GM18858 (cell line): ENCODE measurements around the gene RFX1.
"Not testable (repeated sequence)": the region's sequence is repeated elsewhere in the genome, so short reads cannot be mapped to it uniquely, and the experiment has no call there.

Experiments
- ATAC-seq: cut with Tn5 transposase; IDR thresholded peaks from one replicate; pipeline ENCODE4 v1.9.1; 2021; ENCODE audit not compliant: unreplicated experiment

RFX1 gene

DNA sequence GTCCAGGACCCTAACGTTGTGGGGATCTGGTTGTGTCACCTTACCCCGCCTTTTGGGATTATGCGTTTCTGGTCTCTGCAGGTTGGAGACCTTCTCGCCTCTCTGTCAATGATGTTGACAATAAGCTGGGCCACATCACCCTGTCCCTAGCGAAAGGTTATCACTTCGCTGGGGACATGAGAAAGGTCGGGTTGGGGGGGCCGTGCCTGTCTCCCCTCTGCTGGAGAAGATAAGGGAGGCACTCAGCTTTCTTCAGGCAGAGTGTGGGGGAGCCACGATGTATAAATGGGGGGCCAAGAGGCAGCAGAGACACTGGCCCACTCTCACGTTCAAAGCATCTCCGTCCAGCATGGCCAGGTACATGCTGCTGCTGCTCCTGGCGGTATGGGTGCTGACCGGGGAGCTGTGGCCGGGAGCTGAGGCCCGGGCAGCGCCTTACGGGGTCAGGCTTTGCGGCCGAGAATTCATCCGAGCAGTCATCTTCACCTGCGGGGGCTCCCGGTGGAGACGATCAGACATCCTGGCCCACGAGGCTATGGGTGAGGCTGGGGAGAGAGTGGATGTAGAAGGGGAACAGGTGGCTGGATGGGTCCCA is 21.8 kb upstream of the RFX1 start, which contains the start of gene RLN3:
Gene RLN3 (plus strand): TSS at position 293 of the 595 bp plus-strand sequence. CDS start 57 bp downstream, at position 350.
- no peak for ATAC-seq

DNA sequence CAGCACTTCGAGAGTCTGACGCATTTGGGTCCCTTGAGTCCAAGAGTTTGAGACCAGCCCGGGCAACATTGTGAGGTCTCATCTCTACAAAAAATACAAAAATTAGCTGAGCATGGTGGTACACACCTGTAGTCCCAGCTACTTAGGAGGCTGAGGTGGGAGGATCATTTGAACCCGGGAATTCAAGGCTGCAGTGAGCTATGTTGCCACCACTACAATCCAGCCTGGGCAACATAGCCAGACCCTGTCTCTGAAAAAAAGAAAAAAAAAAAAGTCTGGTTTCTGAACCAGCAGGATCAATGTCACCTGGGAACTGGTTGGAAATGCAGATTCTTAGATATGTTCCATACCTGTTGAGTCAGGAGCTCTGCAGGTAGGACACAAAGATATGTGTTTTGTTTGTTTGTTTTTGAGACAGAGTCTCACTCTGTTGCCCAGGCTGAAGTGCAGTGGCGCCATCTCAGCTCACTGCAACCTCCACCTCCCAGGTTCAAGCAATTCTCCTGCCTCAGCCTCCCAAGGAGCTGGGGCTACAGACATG is 20.6 kb upstream of the RFX1 start:
- ATAC-seq = not testable (repeated sequence)

DNA sequence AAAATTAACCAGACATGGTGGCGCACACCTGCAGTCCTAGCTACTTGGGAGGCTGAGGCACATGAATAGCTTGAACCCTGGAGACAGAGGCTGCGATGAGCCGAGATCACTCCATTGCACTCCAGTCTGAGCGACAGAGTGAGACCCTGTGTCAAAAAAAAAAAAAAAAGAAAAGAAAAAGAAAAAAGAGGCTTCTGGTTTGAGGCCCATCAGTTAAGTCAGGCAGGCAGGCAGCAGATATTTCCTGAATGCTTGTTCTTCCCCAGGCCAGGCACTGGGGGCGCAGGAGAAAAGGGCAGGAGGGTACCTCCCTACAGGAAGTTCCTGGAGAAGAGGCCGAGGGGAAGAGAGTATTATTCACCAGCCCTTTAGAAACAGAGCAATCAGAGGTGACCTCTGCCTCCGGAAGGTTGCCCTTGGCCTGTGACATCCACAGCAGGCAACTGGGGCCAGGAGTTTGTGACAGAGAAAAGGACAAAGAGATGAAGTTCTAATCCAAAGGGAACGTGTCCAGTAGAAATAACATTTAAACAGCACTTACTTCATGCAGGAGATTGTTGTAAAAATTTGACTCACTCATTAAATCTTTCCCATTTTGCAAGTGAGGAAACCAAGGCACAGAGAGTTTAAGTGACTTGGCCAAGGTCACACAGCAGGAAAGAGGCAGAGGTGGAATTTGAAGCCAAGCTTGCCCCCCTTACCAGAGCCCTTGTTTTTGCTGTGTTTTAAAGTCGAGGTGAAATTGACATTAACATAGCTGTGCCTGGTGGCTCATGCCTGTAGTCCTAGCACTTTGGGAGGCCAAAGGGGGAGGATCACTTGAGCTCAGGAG is 17.5 kb upstream of the RFX1 start:
- ATAC-seq = no peak

DNA sequence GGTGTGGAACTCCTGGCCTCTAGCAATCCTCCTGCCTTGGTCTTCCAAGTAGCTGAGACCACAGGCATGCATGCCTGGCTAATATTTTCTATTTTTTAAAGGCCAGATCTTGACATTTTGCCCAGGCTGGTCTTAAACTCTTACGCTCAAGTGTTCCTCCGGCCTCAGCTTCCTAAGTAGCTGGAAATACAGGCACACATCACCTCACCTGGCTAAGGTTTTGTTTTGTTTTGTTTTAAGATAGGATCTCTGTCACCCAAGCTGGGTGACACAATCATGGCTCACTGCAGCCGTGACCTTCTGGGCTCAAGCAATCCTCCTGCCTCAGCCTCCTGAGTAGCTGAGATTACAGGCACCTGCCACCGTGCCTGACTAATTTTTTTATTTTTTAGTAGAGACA is 16.3 kb upstream of the RFX1 start:
- ATAC-seq = no peak

DNA sequence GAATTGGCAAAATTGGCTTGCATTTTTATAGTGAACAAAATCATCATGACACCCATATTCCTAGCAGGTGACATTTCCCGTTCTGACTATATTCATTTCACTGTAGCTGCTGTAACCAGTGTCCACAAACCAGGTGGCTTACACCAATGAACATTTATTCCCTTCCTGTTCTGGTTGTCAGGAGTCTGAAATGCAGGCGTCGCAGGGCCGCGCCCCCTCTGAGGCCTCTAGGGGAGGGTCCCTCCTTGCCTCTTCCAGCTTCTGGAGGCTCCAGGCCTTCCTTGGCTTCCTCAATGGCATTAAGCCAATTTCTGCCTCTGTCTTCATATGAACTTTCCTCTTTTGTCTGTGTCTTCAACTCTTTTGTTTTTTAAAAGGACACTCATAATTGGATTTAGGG is 15.4 kb upstream of the RFX1 start:
- ATAC-seq = no peak

DNA sequence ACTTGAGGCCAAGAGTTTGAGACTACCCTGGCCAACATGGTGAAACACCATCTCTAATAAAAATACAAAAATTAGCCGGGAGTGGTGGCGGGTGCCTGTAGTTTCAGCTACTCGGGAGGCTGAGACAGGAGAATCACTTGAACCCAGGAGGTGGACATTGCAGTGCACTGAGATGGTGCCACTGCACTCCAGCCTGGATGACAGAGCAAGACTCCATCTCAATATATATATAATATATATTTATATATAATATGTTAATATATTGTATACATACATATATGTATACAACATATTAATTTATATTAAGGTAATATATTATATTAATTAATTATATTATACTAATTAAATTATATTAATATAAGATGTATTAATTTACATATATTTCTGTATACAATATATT is 13.6 kb upstream of the RFX1 start:
- ATAC-seq = not testable (repeated sequence)

DNA sequence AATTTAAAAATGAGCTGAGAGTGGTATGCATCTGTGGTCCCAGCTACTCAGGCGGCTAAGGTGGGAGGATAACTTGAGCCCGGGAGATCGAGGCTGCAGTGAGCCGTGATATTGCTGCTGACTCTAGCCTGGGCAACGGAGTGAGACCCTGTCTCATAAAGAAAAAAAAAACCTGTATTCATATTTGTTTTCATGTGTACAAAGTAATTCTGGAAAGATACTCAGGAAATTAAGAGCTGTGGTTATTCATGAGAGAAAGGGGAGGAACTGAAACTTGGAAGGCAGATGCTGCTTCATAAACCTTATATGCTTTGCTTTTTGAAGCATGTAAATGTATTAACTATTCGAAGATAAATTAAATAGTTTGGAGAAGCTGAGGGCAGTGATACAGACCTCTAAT is 13.0 kb upstream of the RFX1 start:
- ATAC-seq = no peak

DNA sequence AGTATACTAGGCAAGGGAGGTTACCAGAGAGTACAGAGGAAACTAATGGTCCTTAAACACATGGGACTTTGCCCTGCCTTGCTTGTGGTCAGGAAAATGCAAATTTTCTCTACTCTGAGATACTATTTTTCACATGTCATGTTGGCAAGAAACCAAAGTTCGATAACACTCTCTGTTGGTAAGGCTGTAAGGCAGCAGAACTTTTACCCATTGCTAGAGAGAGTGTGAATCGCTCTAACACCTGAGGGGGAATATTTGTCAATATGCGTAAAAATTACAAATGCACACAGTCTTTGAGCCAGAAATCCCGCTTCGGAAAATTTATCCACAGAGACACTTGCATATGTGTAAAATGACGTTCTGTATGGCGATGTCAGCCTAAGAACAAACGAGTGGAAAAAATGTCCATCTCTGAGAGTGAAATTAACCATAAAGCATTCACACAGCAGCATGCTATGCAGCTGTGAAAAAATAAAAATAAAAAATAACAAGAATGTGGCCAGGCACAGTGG is 9.5 kb upstream of the RFX1 start:
- peak; percentile 76 for ATAC-seq

DNA sequence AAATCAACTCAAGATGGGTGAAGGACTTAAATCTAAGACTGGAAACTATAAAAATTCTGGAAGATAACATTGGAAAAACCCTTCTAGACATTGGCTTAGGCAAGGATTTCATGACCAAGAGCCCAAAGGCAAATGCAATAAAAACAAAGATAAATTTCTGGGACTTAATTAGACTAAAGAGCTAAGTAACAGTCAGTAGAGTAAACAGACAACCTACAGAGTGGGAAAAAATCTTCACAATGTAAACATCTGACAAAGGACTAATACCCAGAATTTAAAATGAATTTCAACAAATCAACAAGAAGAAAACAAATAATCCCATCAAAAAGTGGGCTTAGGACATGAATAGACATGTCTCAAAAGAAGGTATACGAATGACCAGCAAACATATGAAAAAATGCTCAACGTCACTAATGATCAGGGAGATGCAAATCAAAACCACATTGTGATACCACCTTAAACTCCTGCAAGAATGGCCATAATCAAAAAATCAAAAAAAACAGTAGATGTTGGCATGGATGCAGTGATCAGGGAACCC is 6.3 kb upstream of the RFX1 start:
- ATAC-seq = no peak

DNA sequence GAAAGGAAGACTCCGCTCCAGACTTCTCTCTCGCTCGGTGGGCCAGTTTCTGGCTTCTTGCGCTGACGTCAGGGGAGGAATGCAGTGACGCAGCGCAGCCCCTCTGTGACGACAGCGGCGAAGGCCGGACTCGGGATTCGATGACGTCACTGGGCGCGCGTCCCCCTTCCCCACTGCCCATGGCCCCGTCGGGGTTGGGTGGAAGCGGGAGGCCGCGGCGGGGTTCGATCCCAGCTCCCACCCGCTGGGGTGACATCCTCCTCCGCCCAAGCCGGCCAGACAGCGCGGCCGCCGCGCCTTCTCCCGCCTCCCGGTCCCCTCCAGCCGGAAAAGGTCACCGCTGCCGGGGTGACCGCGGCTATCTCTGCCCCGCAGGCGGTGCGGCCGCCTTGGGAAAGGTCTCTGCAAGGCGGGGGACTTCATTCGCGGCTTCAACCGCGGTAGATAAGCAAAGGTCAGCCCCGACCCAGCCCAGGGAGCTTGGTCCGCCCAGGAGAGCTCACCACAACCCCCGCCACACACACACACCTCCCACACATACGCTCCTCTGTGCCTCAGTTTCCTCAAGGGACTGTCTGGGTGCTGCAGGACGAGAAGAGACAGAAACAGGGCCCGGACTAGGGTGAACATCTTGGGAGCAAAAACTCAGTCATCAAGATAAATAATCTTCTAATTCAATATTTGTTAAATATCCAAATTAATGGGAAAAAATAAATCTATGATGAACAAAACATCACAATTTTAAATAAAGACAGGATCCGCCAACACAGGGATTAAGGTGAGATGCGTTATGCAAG is 844 bp upstream of the RFX1 start:
- peak; percentile 24 for ATAC-seq

DNA sequence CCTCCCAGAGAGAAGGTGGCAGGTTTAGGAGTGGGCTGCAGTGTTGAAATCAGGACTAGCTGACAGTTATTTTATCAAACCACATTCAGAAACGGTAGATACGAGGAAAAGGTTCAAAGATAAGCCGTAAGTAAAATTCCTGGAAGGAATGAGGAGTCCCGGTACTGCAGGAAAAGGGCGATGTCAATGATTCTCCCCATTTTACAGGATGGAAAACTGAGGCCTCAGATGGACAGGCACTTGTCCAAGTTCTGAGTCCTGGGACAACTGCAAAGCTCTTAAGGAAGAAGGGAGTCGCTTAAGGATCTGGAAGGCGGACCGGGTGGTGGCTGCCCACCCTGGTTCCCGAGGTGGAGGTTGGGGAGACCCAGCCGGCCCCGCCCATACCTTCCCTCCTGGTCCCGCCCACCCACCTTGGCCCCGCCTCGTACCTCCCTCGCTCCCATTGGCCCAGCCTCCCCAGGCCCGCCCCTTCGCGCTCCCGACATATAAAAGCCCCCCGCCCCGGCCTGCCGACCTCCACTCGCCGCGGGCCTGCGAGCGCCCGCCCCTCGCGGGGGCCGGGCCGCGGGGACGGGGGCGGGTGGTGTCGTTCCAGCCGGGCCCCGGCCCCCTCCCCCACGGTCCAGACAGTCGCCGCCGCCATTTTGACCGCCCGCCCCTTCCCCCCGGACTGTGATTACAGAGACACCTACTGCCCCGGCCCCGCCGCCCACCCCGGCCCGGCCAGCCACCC is 603 bp downstream of the RFX1 start:
- ATAC-seq = no peak

DNA sequence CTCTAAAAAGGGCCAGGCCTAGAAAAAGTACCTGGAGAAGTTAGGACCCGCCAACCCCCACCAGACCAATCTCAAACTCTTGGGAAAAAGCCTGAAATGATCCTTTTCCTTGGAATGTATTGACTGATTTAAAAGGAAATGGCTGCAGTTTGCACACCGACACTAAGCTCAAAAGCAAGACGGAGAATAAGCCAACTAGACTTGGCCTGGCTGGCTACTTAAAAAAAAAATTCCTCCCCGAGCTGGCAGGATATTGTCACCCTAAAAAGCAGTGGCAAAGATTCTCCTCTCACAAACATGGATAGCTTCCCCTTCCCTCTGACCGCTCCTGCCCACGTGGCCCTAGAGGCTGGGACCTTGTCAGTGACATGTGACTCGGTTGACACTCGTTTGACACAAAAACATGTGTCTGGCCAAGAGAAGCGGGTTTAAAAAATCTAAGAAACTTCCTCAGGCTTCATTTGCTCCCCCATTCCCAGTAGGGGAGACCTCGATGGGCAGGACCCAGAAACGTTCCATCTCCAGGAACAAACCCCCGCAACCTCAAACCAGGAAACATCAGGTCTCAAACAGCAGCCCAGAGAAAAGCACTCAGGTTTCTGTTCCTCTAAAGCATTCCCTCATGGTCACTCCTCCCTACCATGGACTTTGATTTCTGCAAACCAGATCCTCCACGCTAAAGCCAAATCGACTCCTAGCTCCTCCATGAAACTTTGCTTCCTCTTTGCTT is 1.3 kb downstream of the RFX1 start:
- no peak for ATAC-seq

DNA sequence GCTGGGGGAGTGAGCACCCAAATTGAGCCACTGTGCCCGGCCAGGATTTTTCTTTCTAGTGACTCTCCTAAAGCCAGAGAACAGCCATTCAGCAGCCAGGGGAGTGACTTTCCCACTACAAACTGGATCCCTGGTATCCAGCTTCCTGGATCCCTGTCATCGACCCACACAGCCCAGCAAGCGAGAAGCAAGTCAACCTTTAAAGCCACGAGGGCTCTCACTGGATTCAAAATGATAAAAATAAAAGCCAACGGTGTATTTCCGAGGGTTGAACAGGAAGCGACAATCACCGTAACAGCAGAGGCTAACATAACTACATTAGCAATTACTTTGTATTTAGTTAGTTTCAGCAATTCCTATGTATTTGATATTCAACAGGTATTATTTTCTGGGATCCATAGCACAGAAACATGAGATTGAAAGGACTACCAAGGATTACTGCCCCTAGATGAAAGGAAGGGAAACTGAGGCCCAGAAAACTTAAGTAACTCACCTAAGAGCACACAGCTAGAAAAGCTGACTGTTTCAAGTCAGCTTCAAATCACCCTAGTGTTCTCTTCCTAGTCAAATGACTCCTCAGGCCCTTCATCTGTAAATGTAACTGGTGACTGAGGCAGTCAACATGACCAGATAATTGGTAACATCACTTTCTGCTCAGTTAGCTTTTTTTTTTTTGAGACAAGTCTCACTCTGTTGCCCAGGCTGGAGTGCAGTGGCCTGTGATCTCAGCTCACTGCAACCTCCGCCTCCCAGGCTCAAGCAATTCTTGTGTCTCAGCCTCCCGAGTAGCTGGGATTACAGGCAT is 2.7 kb downstream of the RFX1 start:
- no peak for ATAC-seq

DNA sequence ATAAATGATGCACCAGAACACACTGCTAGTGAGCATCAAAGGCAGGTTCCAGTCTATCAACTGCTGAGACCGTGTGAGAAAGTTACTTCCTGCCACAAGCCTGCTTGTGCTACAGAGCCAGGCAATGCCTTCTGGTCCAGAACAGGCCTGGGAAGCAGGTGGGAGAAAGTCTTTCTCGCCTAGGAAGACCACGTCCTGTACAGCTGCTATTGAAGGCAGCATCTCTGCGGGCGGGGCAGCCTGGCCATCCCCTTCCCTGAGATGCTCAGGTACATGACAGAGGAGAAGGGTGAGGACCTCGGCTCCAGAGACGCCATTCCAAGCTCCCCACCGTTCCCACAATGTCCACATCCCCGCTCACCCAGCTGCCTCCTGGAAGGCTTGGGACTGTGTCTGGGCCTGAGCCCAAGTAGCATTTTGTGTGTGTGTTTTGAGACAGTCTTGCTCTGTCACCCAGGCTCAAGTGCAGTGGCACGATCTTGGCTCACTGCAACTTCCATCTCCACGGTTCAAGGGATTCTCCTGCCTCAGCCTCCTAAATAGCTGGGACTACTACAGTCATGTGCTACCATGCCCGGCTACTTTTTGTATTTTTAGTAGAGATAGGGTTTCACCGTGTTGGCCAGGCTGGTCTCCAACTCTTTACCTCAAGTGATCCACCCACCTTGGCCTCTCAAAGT is 3.4 kb downstream of the RFX1 start:
- no peak for ATAC-seq

DNA sequence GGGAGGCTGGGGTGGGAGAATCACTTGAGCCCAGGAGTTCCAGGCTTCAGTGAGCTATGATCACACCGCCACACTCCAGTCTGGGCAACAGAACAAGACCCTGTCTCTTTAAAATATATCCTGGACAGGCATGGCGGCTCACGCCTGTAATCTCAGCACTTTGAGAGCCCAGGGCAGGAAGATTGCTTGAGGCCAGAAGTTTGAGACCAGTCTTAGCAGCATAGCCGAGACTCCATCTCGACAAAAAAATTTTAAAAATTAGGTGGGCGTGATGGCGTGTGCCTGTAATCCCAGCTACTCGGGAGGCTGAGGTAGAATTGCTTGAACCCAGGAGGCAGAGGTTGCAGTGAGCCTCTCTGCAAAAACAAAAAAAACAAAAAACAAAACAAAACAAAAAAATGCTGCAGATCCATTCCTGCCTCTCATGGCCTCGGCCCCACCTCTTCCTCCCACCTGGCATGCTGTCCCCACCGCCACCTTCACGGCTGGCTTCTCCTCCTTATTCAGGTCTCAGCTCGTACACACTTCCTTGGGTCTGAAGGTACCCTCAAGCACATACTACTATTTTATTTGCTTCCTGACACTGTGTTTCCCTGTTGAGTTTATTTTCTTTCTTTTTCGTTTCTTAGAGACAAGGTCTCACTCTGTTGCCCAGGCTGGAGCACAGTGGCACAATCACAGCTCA is 5.3 kb downstream of the RFX1 start:
- ATAC-seq = no peak

DNA sequence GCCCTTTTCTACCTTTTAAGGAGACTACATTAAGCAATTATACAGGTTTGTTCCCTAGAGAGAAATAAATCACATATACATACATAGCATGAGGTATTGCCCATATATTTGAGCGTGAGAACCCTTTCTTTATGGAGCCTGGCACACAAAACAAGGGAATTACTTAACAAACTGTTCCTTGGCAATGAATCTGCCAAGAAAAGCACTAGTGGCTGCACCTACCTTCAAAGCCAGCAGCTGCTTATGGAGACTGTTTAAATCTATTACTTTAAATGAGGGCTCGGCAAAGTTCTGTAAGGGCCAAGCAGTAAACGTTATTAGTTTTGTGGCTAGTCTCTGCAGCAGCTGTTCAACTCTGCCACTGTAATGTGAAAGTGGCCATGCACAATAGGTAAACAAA is 7.0 kb downstream of the RFX1 start:
- ATAC-seq = no peak

DNA sequence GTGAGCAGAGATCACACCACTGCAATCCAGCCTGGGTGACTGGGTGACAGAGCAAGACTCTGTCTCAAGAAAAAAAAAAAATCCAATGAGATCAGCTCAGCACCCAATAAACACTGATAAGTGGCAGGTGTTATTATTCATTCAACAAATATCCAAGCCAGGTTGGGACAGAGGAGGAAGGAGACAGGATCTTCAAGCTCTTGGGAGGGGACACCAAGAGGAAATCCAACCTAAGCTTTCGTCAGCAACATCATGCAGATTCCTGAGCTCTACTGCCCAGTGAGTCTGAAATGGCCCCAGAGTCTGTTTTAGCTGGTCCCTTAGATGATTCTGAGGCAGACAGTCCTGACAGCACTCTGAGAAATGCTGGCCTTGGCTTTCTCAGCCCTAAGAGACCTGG is 7.7 kb downstream of the RFX1 start:
- ATAC-seq = no peak

DNA sequence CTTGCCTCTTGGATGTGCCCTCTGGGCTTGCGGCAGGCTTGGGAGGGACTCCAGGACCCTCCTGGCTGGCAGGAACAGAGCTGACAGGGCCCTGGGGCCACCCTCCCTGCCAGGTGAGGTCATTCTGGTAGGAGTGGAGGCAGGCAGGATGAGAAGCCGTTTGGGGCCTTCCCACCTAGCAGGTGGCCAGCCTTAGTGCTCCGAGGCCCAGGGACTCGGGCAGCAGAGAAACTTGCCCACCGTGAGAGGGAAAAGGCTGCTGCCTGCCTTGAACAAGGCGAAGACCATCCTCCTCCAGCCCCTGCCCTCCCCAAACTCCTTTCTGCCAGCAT is 8.5 kb downstream of the RFX1 start:
- ATAC-seq = no peak
